SK-N-SH (cell line): ENCODE measurements around the gene TFAP2E. TPM values are rescaled to one million over a fixed set of nuclear protein-coding genes. Genes with fewer than 3 reads are reported as not detected.
"Not testable (repeated sequence)": the region's sequence is repeated elsewhere in the genome, so short reads cannot be mapped to it uniquely, and the experiment has no call there.

Experiments used
- CTCF ChIA-PET: fragments of 300-600, 350-600 bp; formaldehyde crosslinking; extraction: SDS; loops from one replicate; lab custom pipeline; 2021; lab: Yijun Ruan, JAX
- POLR2A ChIA-PET: fragments of 350-600 bp; sonication (Branson Sonifier 250); formaldehyde crosslinking; extraction: SDS; loops from one replicate; lab custom pipeline; 2020; ENCODE audit warnings: antibody characterized with exemption, inconsistent platforms; lab: Yijun Ruan, JAX
- DNase-seq: peaks from one replicate; pipeline ENCODE4 v3.0.0; 2012
- H2AFZ ChIP-seq: fragments of 200-600 bp; sonication (generic); 2 replicates; pipeline ENCODE4 v1.8.1; 2016; ENCODE audit warnings: antibody characterized with exemption, mild to moderate bottlenecking, low read depth
- H3F3A ChIP-seq: fragments of 200-600 bp; sonication (generic); replicated peaks from 2 replicates; pipeline ENCODE3; 2016; ENCODE audit warnings: antibody characterized with exemption, mild to moderate bottlenecking; ENCODE audit not compliant: insufficient read depth
- H3K27ac ChIP-seq, 2 experiments: fragments of 200-500 bp in 1 of 2; fragments of 200-600 bp in 1 of 2; sonication (Bioruptor generic) in 1 of 2; sonication (generic), shearing (Covaris generic) in 1 of 2; 2 replicates each; pipeline versions ENCODE4 v1.5.1 to v1.6.1; 2014 to 2016; ENCODE audit warnings: low read depth in 2 of 2, inconsistent platforms in 1 of 2, low read length in 1 of 2, mild to moderate bottlenecking in 1 of 2, mixed read lengths in 1 of 2
- H3K27me3 ChIP-seq: fragments of 200-600 bp; sonication (generic), shearing (Covaris generic); 2 replicates; pipeline ENCODE4 v1.6.1; 2016; ENCODE audit warnings: mixed run types; ENCODE audit not compliant: insufficient read depth
- H3K36me3 ChIP-seq, 2 experiments: fragments of 200-500 bp in 1 of 2; fragments of 200-600 bp in 1 of 2; sonication (Bioruptor generic) in 1 of 2; sonication (generic) in 1 of 2; replicated peaks in 1 of 2; 2 replicates each; pipeline versions ENCODE3 to v1.5.1; 2014 to 2016; ENCODE audit warnings: low read length in 1 of 2, mild to moderate bottlenecking in 1 of 2; ENCODE audit not compliant: insufficient read depth in 2 of 2, control insufficient read depth in 1 of 2
- H3K4me1 ChIP-seq, 2 experiments: fragments of 200-500 bp in 1 of 2; fragments of 200-600 bp in 1 of 2; sonication (Bioruptor generic) in 1 of 2; sonication (generic), shearing (Covaris generic) in 1 of 2; 2 replicates each; pipeline versions ENCODE4 v1.5.1 to v1.6.1; 2014 to 2016; ENCODE audit warnings: low read depth in 1 of 2, low read length in 1 of 2, mixed run types in 1 of 2; ENCODE audit not compliant: insufficient read depth in 2 of 2, control insufficient read depth in 1 of 2
- H3K4me2 ChIP-seq: fragments of 200-600 bp; sonication (generic), shearing (Covaris generic); 2 replicates; pipeline ENCODE4 v1.6.1; 2017; ENCODE audit warnings: mixed run types
- H3K4me3 ChIP-seq, 2 experiments: fragments of 200-500 bp in 1 of 2; fragments of 200-600 bp in 1 of 2; sonication (Bioruptor generic) in 1 of 2; sonication (generic), shearing (Covaris generic) in 1 of 2; 2 replicates each; pipeline versions ENCODE4 v1.5.1 to v1.8.1; 2014 to 2016; ENCODE audit warnings: low read depth in 2 of 2, inconsistent platforms in 1 of 2, low read length in 1 of 2, mild to moderate bottlenecking in 1 of 2, mixed read lengths in 1 of 2, moderate library complexity in 1 of 2
- H3K79me2 ChIP-seq: fragments of 200-600 bp; sonication (generic); 2 replicates; pipeline ENCODE4 v1.8.1; 2017; ENCODE audit warnings: mild to moderate bottlenecking; ENCODE audit not compliant: insufficient read depth
- H3K9ac ChIP-seq: fragments of 200-600 bp; sonication (generic); 2 replicates; pipeline ENCODE4 v1.6.1; 2017; ENCODE audit warnings: mixed run types
- H3K9me2 ChIP-seq: fragments of 200-600 bp; sonication (generic); 2 replicates; pipeline ENCODE4 v1.6.1; 2017; ENCODE audit warnings: mixed run types
- H3K9me3 ChIP-seq: fragments of 200-600 bp; sonication (generic); 2 replicates; pipeline ENCODE4 v1.6.1; 2017; ENCODE audit warnings: mixed run types, mild to moderate bottlenecking, moderate library complexity
- H4K20me1 ChIP-seq: fragments of 200-600 bp; sonication (generic); 2 replicates; pipeline ENCODE4 v1.6.1; 2017; ENCODE audit warnings: mild to moderate bottlenecking, mixed run types; ENCODE audit not compliant: insufficient read depth
- EZH2phosphoT487 ChIP-seq: fragments of 200-600 bp; sonication (generic); IDR thresholded peaks from 2 replicates; pipeline ENCODE4 v1.6.1; 2017; ENCODE audit warnings: low read depth, mixed run types, mild to moderate bottlenecking, antibody characterized with exemption, moderate library complexity, borderline replicate concordance
- FOSL2 ChIP-seq: IDR thresholded peaks from 2 replicates; pipeline ENCODE4 v1.4.0; 2012; ENCODE audit warnings: low read depth, mild to moderate bottlenecking, moderate library complexity, borderline replicate concordance
- JUND ChIP-seq: IDR thresholded peaks from 2 replicates; pipeline ENCODE4 v1.4.0; 2012
- MXI1 ChIP-seq: IDR thresholded peaks from 2 replicates; pipeline ENCODE4 v1.6.1; 2012; ENCODE audit warnings: mild to moderate bottlenecking, low read depth, low read length, improper control_type of control experiment
- NRF1 ChIP-seq: IDR thresholded peaks from 2 replicates; pipeline ENCODE4 v1.6.1; 2012; ENCODE audit warnings: low read depth, mild to moderate bottlenecking, low read length
- POLR2AphosphoS5 ChIP-seq: IDR thresholded peaks from 2 replicates; pipeline ENCODE4 v1.6.1; 2012; ENCODE audit warnings: low read depth, low read length
- RFX5 ChIP-seq: IDR thresholded peaks from 2 replicates; pipeline ENCODE4 v1.6.1; 2012; ENCODE audit warnings: mild to moderate bottlenecking, improper control_type of control experiment, low read length
- RXRA ChIP-seq: IDR thresholded peaks from 2 replicates; pipeline ENCODE4 v1.4.0; 2012; ENCODE audit warnings: low read depth, mild to moderate bottlenecking, borderline replicate concordance
- WGBS: methylation state at CpG from one replicate; pipeline ENCODE4 v1.1.6; 2017; ENCODE audit warnings: low lambda C conversion rate; 5-methylcytosine and 5-hydroxymethylcytosine counted together
- polyA plus RNA-seq, 3 experiments: library from polyadenylated mRNA; depleted of rRNA; stranded (reverse); fragments of >200 nt; gene quantifications; 2 replicates each; pipeline ENCODE4 v1.2.3, GENCODE V29; 2012

Gene TFAP2E
- polyA plus RNA-seq, 1 of the 3 experiments (the other 2 are of a cell fraction), result 0.59 TPM

DNA sequence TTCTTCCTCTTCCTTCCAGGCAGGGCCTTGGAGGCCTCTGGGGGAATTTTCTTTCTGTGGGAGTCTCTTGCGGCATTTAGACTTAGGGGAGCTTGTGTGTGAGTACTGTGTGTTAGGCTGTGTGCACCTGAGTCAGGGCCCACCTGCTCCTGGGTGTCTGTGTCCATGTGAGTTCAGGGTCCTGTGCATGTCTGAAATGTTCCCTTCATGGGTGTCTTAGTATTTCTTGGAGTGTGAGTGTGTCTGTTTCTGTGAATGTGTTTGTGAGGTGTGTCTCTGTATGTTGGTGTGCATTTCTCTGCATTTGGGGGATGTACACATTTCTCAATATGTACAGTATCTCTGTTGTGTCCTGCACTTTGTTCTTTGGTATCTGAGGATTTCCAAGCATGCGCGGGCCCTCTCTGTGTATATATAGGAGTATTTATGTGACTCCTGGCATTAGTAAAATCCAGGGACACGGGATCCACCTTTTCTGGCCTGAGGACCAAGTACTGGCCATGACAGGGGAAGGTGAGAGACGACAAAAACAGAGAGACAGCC lies 2.4 kb downstream of the TFAP2E start:
- H3K27me3 ChIP-seq, result no peaks in the 10 kb centered on the region
- 93% methylated on average over 5 of the region's 5 CpGs for WGBS
- CTCF ChIA-PET, result interaction anchor here (0.8 to 11.7 kb wide), 2 partner anchors 53 to 151 kb away, joined by 3 to 347 read pairs; no protein-coding TSS in a partner anchor

DNA sequence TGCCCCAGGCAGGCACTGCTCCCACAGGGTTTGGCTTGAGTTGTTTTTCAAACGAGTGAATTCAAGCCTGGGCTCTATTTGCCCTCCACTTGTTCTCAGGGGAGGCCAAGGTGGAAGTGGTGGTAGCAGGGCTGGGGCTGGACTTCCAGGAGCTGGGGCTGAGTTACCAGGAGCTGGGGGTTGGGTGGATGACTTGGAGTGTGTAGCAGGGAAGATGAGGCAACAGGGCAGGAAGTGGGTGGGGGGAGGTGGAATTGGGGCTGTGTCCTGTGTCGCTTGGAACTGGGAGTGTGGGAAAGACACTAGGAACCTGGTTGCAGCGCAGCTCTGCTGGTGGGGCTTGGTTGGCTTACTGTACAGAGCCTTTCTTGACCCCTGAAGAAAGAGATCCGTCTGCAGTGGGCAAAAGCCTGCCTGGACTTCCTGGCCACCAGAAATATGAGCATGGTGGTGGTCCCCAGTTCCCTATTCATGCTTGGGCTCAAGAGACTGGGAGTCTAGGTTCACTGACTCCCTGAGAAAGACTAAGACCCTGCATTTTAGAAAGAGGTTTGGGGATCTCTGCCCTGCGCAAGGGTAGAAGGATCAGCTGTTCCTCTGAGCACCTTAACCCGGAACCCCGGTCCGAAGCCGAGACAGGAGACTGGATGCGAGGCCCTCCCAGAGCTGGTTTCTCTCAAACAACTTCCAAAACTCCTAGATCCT lies 3.1 kb downstream of the TFAP2E start:
- POLR2A ChIA-PET, result no interaction called here
- H3K9me3 ChIP-seq, result no peaks in the 10 kb centered on the region
- CTCF ChIA-PET, result no interaction called here
- no peaks in the 10 kb centered on the region for H4K20me1 ChIP-seq
- peaks cover 0 to 5% of the 10 kb centered on the region in 2 experiments; a peak in 1 of 4 replicates for H3K4me1 ChIP-seq
- TF ChIP-seq RFX5 (no peak), EZH2phosphoT487 (no peak), JUND (no peak), FOSL2 (no peak), NRF1 (no peak)
- no peaks in the 10 kb centered on the region for H3K36me3 ChIP-seq
- no peak overlapping the region for H2AFZ ChIP-seq
- no peaks in the 10 kb centered on the region for H3K79me2 ChIP-seq
- no peak overlapping the region for H3K4me3 ChIP-seq
- H3K4me2 ChIP-seq, result no peak overlapping the region
- H3K27ac ChIP-seq, result no peak overlapping the region
- H3F3A ChIP-seq, result no peaks in the 10 kb centered on the region
- no peaks in the 10 kb centered on the region for H3K9me2 ChIP-seq
- no peak for DNase-seq
- H3K27me3 ChIP-seq, result no peaks in the 10 kb centered on the region
- WGBS, result 86% methylated on average over 10 of the region's 10 CpGs
- H3K9ac ChIP-seq, result no peak overlapping the region

More for the DNA sequence above, 2.4 kb downstream of the TFAP2E start:
- H3K4me2 ChIP-seq, result no peak overlapping the region
- POLR2A ChIA-PET, result no interaction called here
- no peaks in the 10 kb centered on the region for H3K79me2 ChIP-seq
- no peak for DNase-seq
- no peaks in the 10 kb centered on the region for H4K20me1 ChIP-seq
- no peaks in the 10 kb centered on the region for H3K9me3 ChIP-seq
- no peak overlapping the region for H3K9ac ChIP-seq
- H3K4me3 ChIP-seq, result no peak overlapping the region
- H3K36me3 ChIP-seq, result no peaks in the 10 kb centered on the region
- H3K27ac ChIP-seq, result no peak overlapping the region
- H3K9me2 ChIP-seq, result no peaks in the 10 kb centered on the region
- H3K4me1 ChIP-seq, result peaks cover 0 to 5% of the 10 kb centered on the region in 2 experiments; a peak in 1 of 4 replicates
- no peak overlapping the region for H2AFZ ChIP-seq
- H3F3A ChIP-seq, result no peaks in the 10 kb centered on the region
- TF ChIP-seq EZH2phosphoT487 (no peak), POLR2AphosphoS5 (no peak), MXI1 (no peak), RXRA (no peak)

DNA sequence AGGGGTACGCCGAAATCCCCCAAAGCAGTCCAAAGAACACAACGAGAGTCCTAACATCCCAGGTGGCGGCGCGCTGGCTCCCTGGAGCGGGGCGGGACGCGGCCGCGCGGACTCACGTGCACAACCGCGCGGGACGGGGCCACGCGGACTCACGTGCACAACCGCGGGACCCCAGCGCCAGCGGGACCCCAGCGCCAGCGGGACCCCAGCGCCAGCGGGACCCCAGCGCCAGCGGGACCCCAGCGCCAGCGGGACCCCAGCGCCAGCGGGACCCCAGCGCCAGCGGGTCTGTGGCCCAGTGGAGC lies 3.6 kb downstream of the TFAP2E start:
- DNase-seq, H3K4me2 ChIP-seq, H3K36me3 ChIP-seq, H3K27me3 ChIP-seq, H3F3A ChIP-seq, H3K79me2 ChIP-seq, H3K4me3 ChIP-seq, H3K9me3 ChIP-seq, H4K20me1 ChIP-seq, H2AFZ ChIP-seq, H3K4me1 ChIP-seq, POLR2A ChIA-PET, CTCF ChIA-PET, H3K9me2 ChIP-seq, H3K27ac ChIP-seq, H3K9ac ChIP-seq: not testable (repeated sequence)
- WGBS, result 98% methylated on average over 22 of the region's 37 CpGs
